ENCODE results near the gene ADAMTSL5. TPM values are rescaled to one million over a fixed set of nuclear protein-coding genes. Genes with fewer than 3 reads are reported as not detected.
A peak's percentile ranks its signal among the peaks of the same experiment; 100 is the strongest.
"Not testable (repeated sequence)": the region's sequence is repeated elsewhere in the genome, so short reads cannot be mapped to it uniquely, and the experiment has no call there.

The ADAMTSL5 gene
- total RNA-seq, 1 donor from 2014 or later = 69.7 TPM

- DNase-seq (ENCODE audit: low spot score) = no peak
- intact Hi-C loops (cut with DNase I) = no loop called here
These were observed 10.3 kb downstream of the ADAMTSL5 start for GRCh38 chr19:1502433-1503088.

GRCh38 chr19:1501200-1501595 lies 11.6 kb downstream of the ADAMTSL5 start:
- no peak for DNase-seq (ENCODE audit: low spot score)
- intact Hi-C loops (cut with DNase I) = no loop called here

DNA sequence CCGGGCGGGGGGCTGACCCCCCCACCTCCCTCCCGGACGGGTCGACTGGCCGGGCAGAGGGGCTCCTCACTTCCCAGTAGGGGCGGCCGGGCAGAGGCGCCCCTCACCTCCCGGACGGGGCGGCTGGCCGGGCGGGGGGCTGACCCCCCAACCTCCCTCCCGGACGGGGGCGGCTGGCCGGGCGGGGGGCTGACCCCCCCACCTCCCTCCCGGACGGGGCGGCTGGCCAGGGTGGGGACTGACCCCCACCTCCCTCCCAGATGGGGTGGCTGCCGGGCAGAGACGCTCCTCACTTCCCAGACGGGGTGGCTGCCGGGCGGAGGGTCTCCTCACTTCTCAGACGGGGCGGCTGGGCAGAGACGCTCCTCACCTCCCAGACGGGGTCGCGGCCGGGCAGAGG lies 13.6 kb downstream of the ADAMTSL5 start:
- intact Hi-C loops (cut with DNase I); DNase-seq (ENCODE audit: low spot score): not testable (repeated sequence)

DNA sequence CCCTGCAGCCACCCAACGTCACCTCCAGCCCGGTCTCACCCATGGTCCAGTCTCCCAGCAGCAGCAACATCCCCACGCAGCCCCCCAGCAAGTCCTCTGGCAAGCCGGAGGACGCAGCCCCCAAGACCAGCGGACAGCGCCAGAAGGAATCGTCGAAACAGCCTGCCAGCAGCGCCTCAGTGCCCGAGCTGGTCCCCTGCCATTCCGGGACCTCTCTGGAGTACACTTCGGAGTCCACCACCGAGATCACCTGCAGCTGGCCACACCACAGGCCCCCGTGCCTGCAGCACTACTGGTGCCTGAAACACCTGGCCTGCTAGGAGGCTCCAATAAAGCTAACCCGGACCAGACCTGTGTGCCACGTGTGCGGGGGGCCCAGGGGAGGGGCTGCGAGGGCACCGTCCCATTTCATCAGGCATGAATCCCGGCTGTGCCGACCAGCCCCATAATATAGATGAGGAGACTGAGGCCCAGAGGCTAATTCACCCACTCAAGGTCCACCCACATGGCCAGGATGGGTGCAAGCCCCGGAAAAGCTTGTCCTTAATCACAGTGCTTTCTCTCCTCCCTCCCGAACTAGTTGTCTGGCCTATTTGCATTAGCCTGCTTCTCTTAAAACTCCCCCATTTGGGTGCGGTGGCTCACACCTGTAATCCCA lies 15.1 kb downstream of the ADAMTSL5 start:
- intact Hi-C loops (cut with DNase I) = no loop called here
- no peak for DNase-seq (ENCODE audit: low spot score)

- DNase-seq (ENCODE audit: low spot score) = no peak
- intact Hi-C loops (cut with DNase I) = no loop called here
These were observed 15.9 kb downstream of the ADAMTSL5 start for GRCh38 chr19:1496714-1497577.

DNA sequence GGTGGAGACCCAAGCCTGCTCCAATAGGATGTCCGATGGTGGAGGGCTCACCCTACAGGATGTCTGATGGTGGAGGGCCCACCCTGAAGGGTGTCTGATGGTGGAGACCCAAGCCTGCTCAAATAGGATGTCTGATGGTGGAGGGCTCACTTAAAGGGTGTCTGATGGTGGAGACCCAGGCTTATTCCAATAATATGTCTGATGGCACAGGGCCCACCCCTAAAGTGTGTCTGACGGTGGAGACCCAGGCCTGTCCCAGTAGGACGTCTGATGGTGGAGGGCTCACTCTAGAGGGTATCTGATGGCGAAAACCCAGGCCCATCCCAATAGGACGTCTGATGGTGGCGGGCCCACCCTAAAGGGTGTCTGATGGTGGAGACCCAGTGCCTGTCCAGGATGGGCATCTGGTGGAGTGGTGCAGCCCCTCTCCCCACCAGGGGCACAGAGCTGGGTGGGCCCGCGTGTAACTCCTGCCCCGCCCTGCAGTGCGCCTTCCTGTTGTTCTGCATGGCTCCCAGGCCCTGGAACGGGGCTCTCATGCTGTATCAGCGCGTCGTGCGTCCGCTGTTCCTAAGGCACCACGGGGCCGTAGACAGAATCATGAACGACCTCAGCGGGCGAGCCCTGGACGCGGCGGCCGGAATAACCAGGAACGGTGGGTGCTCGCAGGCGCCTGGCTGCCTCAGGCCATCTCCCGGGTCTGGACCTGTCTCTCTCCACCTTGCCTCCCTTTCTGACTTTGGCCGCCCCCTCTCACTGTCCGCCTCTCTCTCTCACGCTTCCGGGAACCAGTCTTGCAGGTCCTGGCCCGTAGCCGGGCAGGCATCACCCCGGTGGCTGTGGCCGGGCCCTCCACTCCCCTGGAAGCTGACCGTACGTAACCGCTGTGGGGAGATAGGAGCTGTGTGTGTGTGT lies 16.8 kb downstream of the ADAMTSL5 start:
- intact Hi-C loops (cut with DNase I) = no loop called here
- no peak for DNase-seq (ENCODE audit: low spot score)

GRCh38 chr19:1495051-1495798 lies 17.6 kb downstream of the ADAMTSL5 start:
- no peak for DNase-seq (ENCODE audit: low spot score)
- intact Hi-C loops (cut with DNase I) = no loop called here

- no peak for DNase-seq (ENCODE audit: low spot score)
- intact Hi-C loops (cut with DNase I) = no loop called here
These were observed 18.6 kb downstream of the ADAMTSL5 start for GRCh38 chr19:1494115-1494815.

DNA sequence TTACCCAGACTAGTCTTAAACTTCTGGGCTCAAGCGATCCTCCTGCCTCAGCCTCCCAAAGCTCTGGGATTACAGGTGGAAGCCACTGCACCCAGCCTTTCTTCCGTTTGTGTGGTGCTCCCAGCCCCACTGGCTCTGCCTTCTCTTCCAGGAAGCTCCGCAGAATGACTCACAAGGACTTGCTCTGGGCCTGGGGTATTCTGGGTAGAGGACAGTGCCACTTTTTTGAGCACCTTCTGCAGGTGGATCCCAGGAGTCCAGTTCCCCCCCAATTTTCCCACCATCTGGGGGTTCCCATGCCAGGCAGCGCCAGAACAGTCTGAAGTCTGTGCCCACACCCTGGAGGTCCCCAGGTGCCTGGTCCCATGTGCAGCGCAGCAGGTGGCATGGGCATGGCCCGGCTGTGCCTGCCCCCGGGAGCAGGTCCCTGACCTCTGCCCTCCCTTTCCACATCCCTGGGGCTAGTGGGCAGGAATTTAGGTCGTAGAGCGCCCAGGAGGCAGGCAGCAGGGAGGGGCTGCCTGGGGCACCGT lies 20.3 kb downstream of the ADAMTSL5 start:
- DNase-seq (ENCODE audit: low spot score) = no peak
- intact Hi-C loops (cut with DNase I) = no loop called here

DNA sequence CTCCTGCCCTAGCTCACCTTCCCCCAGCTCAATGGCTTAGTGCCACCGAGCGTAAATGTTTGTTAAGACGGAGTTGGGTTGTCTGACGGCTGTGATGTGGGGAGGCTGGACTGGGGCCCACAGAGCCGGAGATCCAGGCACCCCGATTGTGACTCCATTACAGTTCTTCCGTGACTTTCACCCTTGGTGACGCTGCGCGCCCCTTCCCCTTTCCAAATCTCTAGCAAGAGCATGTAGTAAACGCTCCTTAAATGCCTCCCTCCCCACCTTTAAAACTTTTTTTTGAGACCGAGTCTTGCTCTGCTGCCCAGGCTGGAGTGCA lies 21.0 kb downstream of the ADAMTSL5 start:
- intact Hi-C loops (cut with DNase I) = no loop called here
- no peak for DNase-seq (ENCODE audit: low spot score)

DNA sequence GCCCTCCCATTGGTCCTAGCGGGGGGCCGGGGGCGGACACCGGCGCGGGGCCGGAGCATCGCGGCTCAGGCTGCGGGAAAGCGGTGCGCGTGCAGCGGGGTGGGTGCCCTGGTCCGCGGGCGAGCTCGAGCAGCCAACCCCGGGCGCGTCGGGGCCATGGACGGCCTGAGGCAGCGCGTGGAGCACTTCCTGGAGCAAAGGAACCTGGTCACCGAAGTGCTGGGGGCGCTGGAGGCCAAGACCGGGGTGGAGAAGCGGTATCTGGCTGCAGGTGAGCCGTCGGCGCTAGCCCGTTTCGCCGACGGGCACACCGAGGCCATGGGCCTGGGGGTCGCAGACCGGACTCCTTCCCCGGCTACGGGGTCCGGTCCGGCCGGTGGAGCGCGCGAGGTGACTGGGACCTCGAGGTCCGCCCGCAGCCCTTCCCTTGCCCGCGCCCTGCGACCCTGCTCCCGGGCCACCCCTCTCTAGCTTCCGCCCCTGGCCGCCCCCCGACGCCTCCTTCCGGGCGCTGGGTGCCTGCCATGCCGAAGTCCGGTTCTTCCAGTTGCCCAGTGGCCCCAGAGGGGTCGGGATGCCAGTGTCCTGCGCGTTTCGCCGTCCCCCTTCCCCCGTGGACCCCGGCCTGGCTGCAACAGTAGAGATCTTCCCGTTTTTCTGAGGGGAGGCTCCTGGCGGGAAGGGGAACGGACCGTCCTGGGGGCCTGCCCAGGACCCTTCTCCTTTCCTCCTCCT lies 21.5 kb downstream of the ADAMTSL5 start, which contains the start of gene REEP6:
TSS of gene REEP6 (plus strand) at position 68 of the 735 bp plus-strand sequence. CDS start at position 157, 89 bp downstream.
- intact Hi-C loops (cut with DNase I) = no loop called here

DNA sequence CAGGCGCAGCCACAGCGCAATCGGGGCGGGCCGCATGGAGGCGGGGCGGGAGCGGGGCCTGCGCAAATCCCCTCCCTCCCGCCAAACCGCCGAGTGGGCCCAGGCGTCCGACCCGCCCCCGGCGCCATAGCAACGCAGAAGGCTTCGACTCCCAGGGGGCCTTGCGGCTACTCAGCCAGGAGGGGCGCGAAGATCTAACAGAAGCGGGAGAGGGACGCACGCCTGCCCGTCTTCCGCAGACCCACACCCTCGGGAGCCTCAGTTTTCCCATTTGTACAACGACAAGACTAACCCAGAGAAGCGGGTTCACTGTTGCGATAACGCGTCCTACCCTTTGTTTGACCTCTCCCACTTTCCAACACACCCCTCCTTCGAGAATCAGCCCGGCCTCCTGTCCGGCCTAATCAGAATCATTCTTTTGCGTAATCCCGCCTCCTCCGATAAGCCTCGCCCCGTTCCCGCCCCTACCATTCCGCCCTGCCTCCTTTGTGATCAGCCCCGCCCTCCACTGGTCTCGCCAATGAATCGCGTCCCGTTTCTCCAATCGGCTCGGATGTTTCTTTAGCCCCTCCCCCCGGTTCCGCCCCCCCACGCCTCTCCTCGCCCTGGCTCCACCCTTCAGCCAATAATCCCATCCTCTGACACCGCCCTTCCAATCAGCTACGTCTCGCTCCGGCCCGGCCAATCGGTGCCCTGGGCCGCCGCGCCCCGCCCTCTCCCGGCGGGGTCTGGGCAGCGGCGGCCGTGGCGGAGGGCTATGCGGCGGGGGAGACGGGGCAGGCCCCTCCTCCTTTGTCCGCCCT lies 22.3 kb downstream of the ADAMTSL5 start, which contains the start of gene PCSK4:
TSS of gene PCSK4 (minus strand) at position 40 of the 803 bp plus-strand sequence. CDS start at position 36, 4 bp downstream.
- DNase-seq (ENCODE audit: low spot score) = peak; percentile 99
- intact Hi-C loops (cut with DNase I) = no loop called here

More for the DNA sequence above, 21.5 kb downstream of the ADAMTSL5 start, which contains the start of gene REEP6:
- DNase-seq (ENCODE audit: low spot score) = no peak

DNA sequence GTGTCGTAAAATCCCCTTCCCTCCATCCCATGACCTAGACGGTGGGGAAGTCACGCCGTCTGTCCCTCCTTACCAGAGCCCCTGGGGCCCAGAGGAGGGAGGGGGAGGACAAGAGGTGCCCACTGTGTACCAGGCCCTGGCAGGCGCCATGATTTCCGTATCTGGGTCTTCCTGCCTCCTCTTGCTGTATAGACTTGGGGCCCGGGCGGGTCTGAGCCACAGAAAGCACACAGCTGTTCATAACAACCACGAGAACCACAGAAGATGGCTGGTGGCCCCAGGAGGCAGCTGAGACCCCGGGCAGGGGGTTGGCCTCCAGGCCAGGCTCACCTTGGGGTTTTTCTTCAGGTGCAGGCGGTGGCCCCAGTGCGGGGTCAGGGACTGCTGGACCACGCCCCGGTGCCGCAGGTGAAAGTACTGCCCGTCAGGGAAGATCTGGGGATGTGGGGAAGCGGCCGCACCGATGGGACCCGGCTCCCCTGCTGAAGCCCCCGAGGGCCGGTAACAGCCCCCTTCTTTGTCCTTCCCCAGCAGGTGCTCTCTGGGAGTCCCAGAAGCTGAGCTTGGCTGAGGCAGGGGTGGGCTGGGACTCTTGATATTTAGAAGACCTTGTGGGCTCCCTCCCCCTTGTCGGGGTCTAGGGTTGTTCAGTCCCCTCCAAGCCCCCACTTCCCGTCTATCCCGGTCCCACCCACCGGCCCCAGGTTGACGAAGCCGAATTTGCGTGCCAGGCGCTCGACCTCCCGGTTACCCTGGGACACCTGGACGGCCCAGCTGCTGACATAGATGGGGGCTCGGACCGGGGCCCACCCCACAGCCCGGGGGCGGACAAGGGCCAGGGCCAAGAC lies 23.1 kb downstream of the ADAMTSL5 start:
- intact Hi-C loops (cut with DNase I) = no loop called here
- no peak for DNase-seq (ENCODE audit: low spot score)

GRCh38 chr19:1488282-1488601 lies 24.6 kb downstream of the ADAMTSL5 start:
- intact Hi-C loops (cut with DNase I) = no loop called here
- no peak for DNase-seq (ENCODE audit: low spot score)

DNA sequence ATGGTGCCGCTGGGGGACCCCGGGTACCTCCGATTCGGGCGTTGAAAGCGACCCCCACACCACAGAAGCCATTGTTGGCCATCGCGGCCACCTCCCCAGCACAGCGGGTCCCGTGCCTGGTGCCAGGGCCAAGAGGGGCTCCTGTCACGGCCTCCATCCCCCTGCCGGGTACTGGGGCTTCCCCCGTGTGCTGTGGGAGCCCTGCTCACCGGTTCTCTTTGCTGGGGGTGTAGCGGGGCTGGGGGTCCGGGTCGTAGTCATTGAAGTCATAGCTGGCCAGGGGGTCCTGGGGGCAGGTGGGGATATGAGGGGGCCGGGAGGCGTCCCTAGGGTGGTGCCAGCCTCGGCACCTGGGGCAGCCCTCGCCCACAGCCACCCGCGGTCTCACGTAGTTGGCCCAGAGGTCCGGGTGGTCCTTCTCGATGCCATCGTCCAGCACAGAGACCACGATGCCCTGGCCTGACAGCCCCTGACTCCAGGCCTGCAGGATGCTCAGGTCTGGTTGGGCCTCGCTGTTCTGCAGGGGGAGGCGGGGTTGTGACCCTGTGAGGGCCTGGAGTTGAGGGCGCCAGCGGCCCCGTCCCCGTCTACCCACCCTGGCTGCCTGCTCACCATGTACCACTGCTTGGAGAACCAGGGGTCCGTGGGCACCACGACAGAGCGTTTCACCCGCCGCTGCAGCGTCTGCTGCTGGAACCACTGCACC lies 25.1 kb downstream of the ADAMTSL5 start:
- intact Hi-C loops (cut with DNase I) = no loop called here
- DNase-seq (ENCODE audit: low spot score) = no peak
